ACHN (cell line): ENCODE measurements around the gene NRBP1.

Source experiments
- DNase-seq: peaks from one replicate; pipeline ENCODE4 v3.0.0-alpha.2; 2015
- in situ Hi-C: cut with HindIII; loops from 2 replicates; pipeline ENCODE4 v1.10.0; 2017; ENCODE audit warnings: low sequenced_read_pairs, low pct_ligation_motif_present, low pct_unique_long_range_greater_than_20kb

Gene NRBP1

GRCh38 chr2:27464443-27464842, 36.0 kb downstream of the NRBP1 start:
- in situ Hi-C loops = no loop called here
- no peak for DNase-seq

- in situ Hi-C loops = no loop called here
- no peak for DNase-seq
Observed at GRCh38 chr2:27471961-27472360, 43.5 kb downstream of the NRBP1 start.

GRCh38 chr2:27485496-27485895, 57.1 kb downstream of the NRBP1 start:
- in situ Hi-C loops = no loop called here

GRCh38 chr2:27489118-27489497, 60.7 kb downstream of the NRBP1 start:
- DNase-seq = peak; percentile 58
- in situ Hi-C loops = no loop called here

More at GRCh38 chr2:27485496-27485895, 57.1 kb downstream of the NRBP1 start:
- no peak for DNase-seq

- peak; percentile 99 for DNase-seq
- in situ Hi-C loops = no loop called here
Observed at GRCh38 chr2:27489498-27490397, 61.3 kb downstream of the NRBP1 start, which contains the start of gene IFT172. IFT172 (minus strand) TSS chr2:27489743; CDS start chr2:27489653, 90 bp downstream.
